ENCODE measurements around the gene PKNOX2.

The PKNOX2 gene

DNA sequence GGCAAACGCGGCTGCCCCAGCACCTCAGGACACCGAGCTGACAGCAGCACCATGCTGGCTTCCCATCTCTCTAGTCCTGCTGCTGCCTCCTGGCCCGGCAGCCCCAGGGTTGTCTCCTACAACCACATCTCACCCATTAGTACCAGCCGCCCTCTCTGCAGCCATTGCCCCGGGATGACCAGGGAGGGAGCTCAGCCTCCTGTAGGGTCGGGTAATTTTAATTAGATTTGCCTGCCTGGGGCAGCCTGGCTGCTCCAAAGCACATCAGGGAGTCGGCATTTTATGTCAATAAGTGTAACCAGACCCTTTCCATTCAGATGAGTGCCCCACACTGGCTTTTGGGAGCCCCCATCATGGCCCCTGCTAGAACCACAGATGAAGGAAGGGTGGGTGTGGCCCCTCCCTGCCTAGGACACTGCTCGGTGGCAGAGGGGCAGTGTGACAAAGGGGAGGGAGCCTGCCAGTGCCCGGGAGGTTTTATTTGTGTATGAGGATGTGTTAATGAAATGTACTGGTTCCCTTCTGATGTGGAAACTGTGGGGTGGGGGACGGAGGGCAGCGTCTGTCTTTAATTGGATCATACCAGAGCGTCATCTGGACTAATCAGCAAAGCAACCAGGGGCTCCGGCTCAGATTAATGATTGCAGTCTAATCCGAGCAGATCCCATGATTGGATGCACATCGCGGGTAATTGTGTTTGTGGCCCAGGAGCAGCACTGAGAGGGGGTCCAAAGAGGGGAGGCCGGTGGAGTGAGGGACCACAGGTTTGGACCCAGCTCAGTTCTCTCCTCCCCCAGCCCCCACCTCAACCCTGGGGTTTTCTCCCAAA is 206.2 kb downstream of the PKNOX2 start:
- H3K36me3 ChIP-seq (ENCODE audit: control insufficient read depth in 5 of 5, insufficient read depth in 5 of 5, low read length in 5 of 5) = peaks cover 0 to 9% (median 0%) of the 10 kb centered on the region in 5 donors
- H3K27me3 ChIP-seq (ENCODE audit: control insufficient read depth in 5 of 5, insufficient read depth in 4 of 5, low read length in 5 of 5) = peaks cover 0 to 16% (median 0%) of the 10 kb centered on the region in 5 donors
- H3K9me3 ChIP-seq (ENCODE audit: control insufficient read depth in 5 of 5, low read length in 5 of 5) = no peaks in the 10 kb centered on the region
- H3K4me1 ChIP-seq (ENCODE audit: control insufficient read depth in 5 of 5, insufficient read depth in 5 of 5, low read length in 5 of 5) = peaks cover 0 to 3% (median 2%) of the 10 kb centered on the region in 5 donors
- no peak overlapping the region for H3K27ac ChIP-seq (ENCODE audit: low read depth, low read length)
- H3K9ac ChIP-seq (ENCODE audit: low read length in 5 of 5) = no peak overlapping the region
- no peak overlapping the region for H3K4me3 ChIP-seq (ENCODE audit: low read depth in 1 of 5, low read length in 5 of 5)

DNA sequence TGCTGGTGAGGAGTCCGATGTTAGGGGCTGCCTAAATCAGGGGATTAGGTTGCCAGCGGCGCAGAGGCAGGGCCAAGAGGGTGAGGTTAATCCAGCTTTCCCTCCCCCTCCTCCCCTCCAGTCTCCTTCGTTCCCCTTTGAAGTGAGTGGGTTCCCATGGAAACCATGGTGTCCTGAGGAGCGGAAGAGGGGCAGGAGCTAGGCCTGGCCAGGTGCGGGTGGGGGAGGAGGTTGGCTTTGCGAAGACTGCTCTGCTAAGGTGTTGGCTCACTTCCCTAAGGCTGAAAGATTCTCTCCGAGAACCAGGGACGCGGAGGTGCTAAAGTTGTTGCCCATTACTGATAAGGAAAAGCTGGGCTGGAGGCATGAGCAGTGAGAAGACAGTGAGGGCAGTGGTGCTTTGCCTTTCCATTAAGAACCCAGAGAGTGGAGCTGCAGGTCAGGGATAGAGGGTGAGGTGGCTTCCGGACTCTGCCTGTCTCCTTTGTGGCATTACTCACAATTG is 206.9 kb downstream of the PKNOX2 start:
- H3K9me3 ChIP-seq (ENCODE audit: control insufficient read depth in 5 of 5, low read length in 5 of 5) = no peaks in the 10 kb centered on the region
- peaks cover 0 to 3% (median 2%) of the 10 kb centered on the region in 5 donors for H3K4me1 ChIP-seq (ENCODE audit: control insufficient read depth in 5 of 5, insufficient read depth in 5 of 5, low read length in 5 of 5)
- no peak overlapping the region for H3K9ac ChIP-seq (ENCODE audit: low read length in 5 of 5)
- H3K4me3 ChIP-seq (ENCODE audit: low read depth in 1 of 5, low read length in 5 of 5) = no peak overlapping the region
- H3K27ac ChIP-seq (ENCODE audit: low read depth, low read length) = no peak overlapping the region
- peaks cover 0 to 9% (median 0%) of the 10 kb centered on the region in 5 donors for H3K36me3 ChIP-seq (ENCODE audit: control insufficient read depth in 5 of 5, insufficient read depth in 5 of 5, low read length in 5 of 5)
- peaks cover 0 to 16% (median 4%) of the 10 kb centered on the region in 5 donors for H3K27me3 ChIP-seq (ENCODE audit: control insufficient read depth in 5 of 5, insufficient read depth in 4 of 5, low read length in 5 of 5)

DNA sequence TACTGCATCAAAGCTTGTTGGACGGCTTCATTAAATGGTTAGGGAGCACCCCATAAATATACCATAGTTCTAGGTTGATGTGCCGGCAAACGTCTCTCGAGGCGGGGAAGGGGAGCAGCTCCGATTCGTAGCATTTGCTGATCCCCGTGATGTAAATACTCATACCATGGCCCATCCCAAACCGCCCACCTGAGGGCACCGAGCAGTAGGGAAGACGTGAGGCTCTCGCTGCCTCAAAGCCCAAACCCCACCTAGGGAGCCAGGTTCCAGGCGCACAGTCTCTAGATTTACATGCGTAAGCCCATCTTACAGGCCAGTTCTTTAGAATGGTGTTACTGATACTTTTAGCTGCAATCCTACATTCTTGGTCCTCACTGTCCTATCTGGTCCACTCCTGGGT is 207.5 kb downstream of the PKNOX2 start:
- H3K4me1 ChIP-seq (ENCODE audit: control insufficient read depth in 5 of 5, insufficient read depth in 5 of 5, low read length in 5 of 5) = peaks cover 0 to 3% (median 2%) of the 10 kb centered on the region in 5 donors
- H3K4me3 ChIP-seq (ENCODE audit: low read depth in 1 of 5, low read length in 5 of 5) = no peak overlapping the region
- H3K36me3 ChIP-seq (ENCODE audit: control insufficient read depth in 5 of 5, insufficient read depth in 5 of 5, low read length in 5 of 5) = peaks cover 0 to 9% (median 0%) of the 10 kb centered on the region in 5 donors
- H3K9ac ChIP-seq (ENCODE audit: low read length in 5 of 5) = no peak overlapping the region
- peaks cover 0 to 16% (median 5%) of the 10 kb centered on the region in 5 donors for H3K27me3 ChIP-seq (ENCODE audit: control insufficient read depth in 5 of 5, insufficient read depth in 4 of 5, low read length in 5 of 5)
- no peaks in the 10 kb centered on the region for H3K9me3 ChIP-seq (ENCODE audit: control insufficient read depth in 5 of 5, low read length in 5 of 5)
- no peak overlapping the region for H3K27ac ChIP-seq (ENCODE audit: low read depth, low read length)

DNA sequence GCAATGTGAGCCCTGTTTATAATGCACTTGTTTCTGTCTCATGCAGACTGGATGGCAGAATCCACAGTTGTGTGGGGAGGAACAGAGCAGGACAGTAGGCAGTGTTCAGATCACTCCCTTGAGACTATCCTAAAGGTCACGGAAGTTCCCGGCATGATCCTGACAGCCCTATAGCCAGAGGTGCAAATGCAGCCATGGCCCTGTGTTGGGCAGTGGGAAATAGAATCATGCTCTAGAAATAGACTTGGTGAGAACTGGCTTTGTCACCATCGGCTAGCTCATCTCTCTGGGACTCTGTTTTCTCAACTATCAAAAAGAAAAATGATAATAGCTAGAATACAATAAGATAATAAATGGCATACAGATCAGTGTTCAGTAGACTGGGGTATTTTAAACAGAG is 208.4 kb downstream of the PKNOX2 start:
- H3K27me3 ChIP-seq (ENCODE audit: control insufficient read depth in 5 of 5, insufficient read depth in 4 of 5, low read length in 5 of 5) = peaks cover 0 to 16% (median 5%) of the 10 kb centered on the region in 5 donors
- H3K9me3 ChIP-seq (ENCODE audit: control insufficient read depth in 5 of 5, low read length in 5 of 5) = no peaks in the 10 kb centered on the region
- no peak overlapping the region for H3K4me3 ChIP-seq (ENCODE audit: low read depth in 1 of 5, low read length in 5 of 5)
- H3K36me3 ChIP-seq (ENCODE audit: control insufficient read depth in 5 of 5, insufficient read depth in 5 of 5, low read length in 5 of 5) = peaks cover 0 to 5% (median 0%) of the 10 kb centered on the region in 5 donors
- peaks cover 0 to 3% (median 2%) of the 10 kb centered on the region in 5 donors for H3K4me1 ChIP-seq (ENCODE audit: control insufficient read depth in 5 of 5, insufficient read depth in 5 of 5, low read length in 5 of 5)
- H3K9ac ChIP-seq (ENCODE audit: low read length in 5 of 5) = no peak overlapping the region
- no peak overlapping the region for H3K27ac ChIP-seq (ENCODE audit: low read depth, low read length)

DNA sequence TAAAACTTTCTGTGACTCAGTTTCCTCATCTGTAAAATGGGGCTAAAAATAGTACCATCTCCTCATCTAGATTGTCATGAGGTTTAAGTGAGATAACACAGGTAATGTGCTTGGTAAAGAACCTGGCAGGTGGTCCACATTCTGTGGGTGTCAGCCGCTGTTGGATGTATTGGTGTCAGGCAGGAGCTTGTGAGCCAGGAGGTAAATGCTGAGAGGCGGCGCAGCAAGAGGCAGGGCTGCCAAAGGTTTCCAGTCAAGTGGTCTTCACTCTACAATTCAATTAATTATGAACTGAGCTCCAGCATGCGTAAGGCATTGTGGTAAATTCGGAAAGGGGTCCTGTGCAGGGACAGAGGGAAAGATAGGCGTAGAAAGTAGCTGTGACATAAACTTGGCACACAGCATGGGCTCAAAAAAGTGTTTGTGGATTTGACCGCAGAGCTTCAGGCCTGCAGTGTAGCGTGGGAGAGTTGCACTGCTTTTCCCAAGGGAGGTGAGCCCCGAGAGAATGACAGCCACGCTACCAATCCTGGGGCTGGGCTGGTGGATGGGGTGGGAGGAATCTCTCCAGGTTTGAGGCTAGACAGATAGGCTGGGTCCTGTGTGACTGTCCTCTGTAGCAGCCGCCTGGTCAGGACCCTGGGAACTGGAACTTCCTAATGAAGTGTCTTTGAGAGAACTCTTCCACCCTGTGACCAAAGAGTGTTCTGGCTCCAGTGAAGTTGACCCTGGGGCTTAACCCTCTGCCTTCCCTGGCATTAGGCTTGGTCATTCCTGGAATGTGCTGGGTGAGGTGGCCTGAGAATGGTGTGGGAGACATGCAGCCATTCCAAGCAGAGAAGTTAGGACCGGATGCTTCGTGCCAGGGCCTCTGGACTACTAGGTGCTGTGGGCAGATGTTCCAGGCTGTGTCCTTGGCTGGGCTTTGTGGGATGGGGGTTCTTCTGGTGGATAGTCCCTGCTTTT is 209.2 kb downstream of the PKNOX2 start:
- peaks cover 0 to 2% (median 0%) of the 10 kb centered on the region in 5 donors for H3K36me3 ChIP-seq (ENCODE audit: control insufficient read depth in 5 of 5, insufficient read depth in 5 of 5, low read length in 5 of 5)
- peaks cover 0 to 3% (median 2%) of the 10 kb centered on the region in 5 donors for H3K4me1 ChIP-seq (ENCODE audit: control insufficient read depth in 5 of 5, insufficient read depth in 5 of 5, low read length in 5 of 5)
- no peaks in the 10 kb centered on the region for H3K9me3 ChIP-seq (ENCODE audit: control insufficient read depth in 5 of 5, low read length in 5 of 5)
- no peak overlapping the region for H3K9ac ChIP-seq (ENCODE audit: low read length in 5 of 5)
- peaks cover 0 to 16% (median 5%) of the 10 kb centered on the region in 5 donors for H3K27me3 ChIP-seq (ENCODE audit: control insufficient read depth in 5 of 5, insufficient read depth in 4 of 5, low read length in 5 of 5)
- H3K27ac ChIP-seq (ENCODE audit: low read depth, low read length) = no peak overlapping the region
- H3K4me3 ChIP-seq (ENCODE audit: low read depth in 1 of 5, low read length in 5 of 5) = no peak overlapping the region

DNA sequence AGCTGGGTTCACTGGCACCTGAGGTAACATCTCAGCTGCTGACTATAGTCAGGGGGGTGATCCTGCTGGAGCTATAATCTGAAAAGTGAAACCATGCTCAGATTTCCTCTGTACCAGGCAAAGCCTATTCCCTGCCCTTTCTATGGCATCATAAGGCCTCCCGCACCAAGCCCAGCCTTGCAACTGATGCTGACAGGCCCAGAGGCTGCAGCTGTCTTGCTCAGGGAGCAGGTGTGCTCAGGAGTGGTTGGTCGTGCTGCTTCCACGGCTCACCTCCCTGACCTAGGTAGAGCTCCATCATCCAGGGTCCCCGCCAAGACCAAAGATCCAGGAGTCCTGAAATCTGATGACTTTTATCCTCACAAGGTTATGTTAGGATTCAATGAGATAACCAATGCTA is 209.8 kb downstream of the PKNOX2 start:
- Histone ChIP-seq H3K27ac (ENCODE audit: low read depth, low read length) (no peak overlapping the region), H3K36me3 (ENCODE audit: control insufficient read depth in 5 of 5, insufficient read depth in 5 of 5, low read length in 5 of 5) (no peaks in the 10 kb centered on the region), H3K4me3 (ENCODE audit: low read depth in 1 of 5, low read length in 5 of 5) (no peak overlapping the region), H3K9ac (ENCODE audit: low read length in 5 of 5) (no peak overlapping the region), H3K4me1 (ENCODE audit: control insufficient read depth in 5 of 5, insufficient read depth in 5 of 5, low read length in 5 of 5) (peaks cover 0 to 3% (median 2%) of the 10 kb centered on the region in 5 donors), H3K27me3 (ENCODE audit: control insufficient read depth in 5 of 5, insufficient read depth in 4 of 5, low read length in 5 of 5) (peaks cover 0 to 16% (median 5%) of the 10 kb centered on the region in 5 donors), H3K9me3 (ENCODE audit: control insufficient read depth in 5 of 5, low read length in 5 of 5) (no peaks in the 10 kb centered on the region)

DNA sequence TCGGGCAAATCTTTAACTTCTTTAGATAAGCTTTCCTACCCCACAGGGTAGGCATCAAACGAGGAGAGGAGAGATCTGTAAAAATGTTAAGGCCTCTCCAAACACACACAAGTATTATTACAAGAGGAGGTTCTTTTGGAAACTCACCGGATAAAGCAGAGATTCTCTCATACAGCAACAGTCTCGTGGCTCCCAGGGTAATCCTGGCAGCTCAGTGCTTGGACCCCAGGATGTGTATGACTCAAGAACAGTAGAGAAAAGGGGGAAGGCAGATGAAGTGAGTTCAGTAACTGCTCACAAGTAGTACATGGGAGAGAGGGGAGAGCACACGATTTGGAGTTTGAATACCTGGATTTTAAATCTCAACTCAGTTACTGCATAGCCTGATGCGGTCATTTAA is 210.6 kb downstream of the PKNOX2 start:
- H3K4me1 ChIP-seq (ENCODE audit: control insufficient read depth in 5 of 5, insufficient read depth in 5 of 5, low read length in 5 of 5) = peaks cover 0 to 3% (median 2%) of the 10 kb centered on the region in 5 donors
- H3K27ac ChIP-seq (ENCODE audit: low read depth, low read length) = no peak overlapping the region
- H3K4me3 ChIP-seq (ENCODE audit: low read depth in 1 of 5, low read length in 5 of 5) = no peak overlapping the region
- no peak overlapping the region for H3K9ac ChIP-seq (ENCODE audit: low read length in 5 of 5)
- H3K36me3 ChIP-seq (ENCODE audit: control insufficient read depth in 5 of 5, insufficient read depth in 5 of 5, low read length in 5 of 5) = no peaks in the 10 kb centered on the region
- H3K9me3 ChIP-seq (ENCODE audit: control insufficient read depth in 5 of 5, low read length in 5 of 5) = no peaks in the 10 kb centered on the region
- H3K27me3 ChIP-seq (ENCODE audit: control insufficient read depth in 5 of 5, insufficient read depth in 4 of 5, low read length in 5 of 5) = peaks cover 0 to 16% (median 5%) of the 10 kb centered on the region in 5 donors

DNA sequence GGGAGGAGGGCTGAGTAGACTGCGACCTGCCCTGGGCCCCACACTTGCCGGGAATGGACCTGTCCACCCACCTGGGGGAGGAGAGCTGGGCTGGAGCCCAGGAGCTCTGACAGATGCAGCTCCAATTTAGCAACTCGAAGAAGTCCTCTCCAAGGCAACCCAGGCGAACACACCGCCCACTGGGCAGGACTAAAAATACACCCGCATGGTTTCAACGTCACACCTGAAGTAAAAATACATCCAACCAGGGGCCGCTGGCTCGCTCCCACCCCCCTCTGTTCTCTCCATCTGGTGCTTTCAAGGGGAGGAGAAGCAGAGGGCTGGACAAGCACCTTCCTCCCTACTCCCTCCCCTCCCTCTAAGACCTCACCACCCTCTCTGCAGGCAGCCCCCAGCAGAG is 211.6 kb downstream of the PKNOX2 start:
- H3K9me3 ChIP-seq (ENCODE audit: control insufficient read depth in 5 of 5, low read length in 5 of 5) = no peaks in the 10 kb centered on the region
- peaks cover 0 to 16% (median 6%) of the 10 kb centered on the region in 5 donors for H3K27me3 ChIP-seq (ENCODE audit: control insufficient read depth in 5 of 5, insufficient read depth in 4 of 5, low read length in 5 of 5)
- H3K9ac ChIP-seq (ENCODE audit: low read length in 5 of 5) = no peak overlapping the region
- no peak overlapping the region for H3K27ac ChIP-seq (ENCODE audit: low read depth, low read length)
- no peaks in the 10 kb centered on the region for H3K36me3 ChIP-seq (ENCODE audit: control insufficient read depth in 5 of 5, insufficient read depth in 5 of 5, low read length in 5 of 5)
- no peak overlapping the region for H3K4me3 ChIP-seq (ENCODE audit: low read depth in 1 of 5, low read length in 5 of 5)
- H3K4me1 ChIP-seq (ENCODE audit: control insufficient read depth in 5 of 5, insufficient read depth in 5 of 5, low read length in 5 of 5) = peaks cover 0 to 3% (median 2%) of the 10 kb centered on the region in 5 donors

DNA sequence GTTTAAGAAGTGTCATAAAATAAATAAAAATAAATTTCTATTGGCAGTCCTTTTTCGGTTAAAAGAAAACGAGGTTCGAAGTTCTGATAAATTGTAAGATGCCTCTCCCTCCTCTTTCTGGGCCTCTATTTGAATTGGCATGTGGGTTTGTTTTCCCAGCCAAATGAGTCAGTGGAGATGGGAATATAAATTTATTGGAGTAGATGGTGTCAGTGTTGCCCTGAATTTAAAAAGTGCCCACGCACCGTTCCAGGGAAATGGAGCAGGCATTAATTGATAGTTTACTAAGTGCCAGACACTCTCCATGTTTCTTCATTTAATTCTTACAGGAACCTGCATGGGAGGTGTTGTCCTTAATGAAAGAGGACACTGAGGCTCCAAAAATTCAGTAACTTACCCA is 212.3 kb downstream of the PKNOX2 start:
- Histone ChIP-seq H3K4me3 (ENCODE audit: low read depth in 1 of 5, low read length in 5 of 5) (no peak overlapping the region), H3K36me3 (ENCODE audit: control insufficient read depth in 5 of 5, insufficient read depth in 5 of 5, low read length in 5 of 5) (no peaks in the 10 kb centered on the region), H3K9ac (ENCODE audit: low read length in 5 of 5) (no peak overlapping the region), H3K27ac (ENCODE audit: low read depth, low read length) (no peak overlapping the region), H3K9me3 (ENCODE audit: control insufficient read depth in 5 of 5, low read length in 5 of 5) (no peaks in the 10 kb centered on the region), H3K27me3 (ENCODE audit: control insufficient read depth in 5 of 5, insufficient read depth in 4 of 5, low read length in 5 of 5) (peaks cover 0 to 17% (median 6%) of the 10 kb centered on the region in 5 donors), H3K4me1 (ENCODE audit: control insufficient read depth in 5 of 5, insufficient read depth in 5 of 5, low read length in 5 of 5) (peaks cover 0 to 3% (median 2%) of the 10 kb centered on the region in 5 donors)

Data from subcutaneous abdominal adipose tissue (tissue), 5 donors.